ENCODE data around the gene MAGI1.
A peak's percentile ranks its signal among the peaks of the same experiment; 100 is the strongest.

The MAGI1 gene

DNA sequence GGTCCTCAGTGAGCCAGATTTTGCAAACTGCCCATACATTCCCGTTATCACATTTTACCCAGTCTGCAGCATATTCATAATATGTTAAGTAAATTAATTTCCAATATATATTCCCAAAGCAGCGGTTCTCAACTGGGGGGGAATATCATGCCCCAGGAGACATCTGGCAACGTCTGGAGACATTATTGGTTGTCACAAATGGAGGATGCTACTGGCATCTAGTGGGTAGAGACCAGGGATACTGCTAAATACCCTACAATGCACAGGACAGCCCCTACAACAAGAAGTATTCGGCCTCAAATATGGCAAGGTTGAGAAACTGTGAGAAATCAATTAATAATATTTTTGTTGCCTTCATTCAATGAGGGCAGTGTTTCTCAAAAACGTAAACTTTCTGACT lies 280.3 kb downstream of the MAGI1 start:
- ATAC-seq, result no peak
- TF ChIP-seq, protein P1, sequence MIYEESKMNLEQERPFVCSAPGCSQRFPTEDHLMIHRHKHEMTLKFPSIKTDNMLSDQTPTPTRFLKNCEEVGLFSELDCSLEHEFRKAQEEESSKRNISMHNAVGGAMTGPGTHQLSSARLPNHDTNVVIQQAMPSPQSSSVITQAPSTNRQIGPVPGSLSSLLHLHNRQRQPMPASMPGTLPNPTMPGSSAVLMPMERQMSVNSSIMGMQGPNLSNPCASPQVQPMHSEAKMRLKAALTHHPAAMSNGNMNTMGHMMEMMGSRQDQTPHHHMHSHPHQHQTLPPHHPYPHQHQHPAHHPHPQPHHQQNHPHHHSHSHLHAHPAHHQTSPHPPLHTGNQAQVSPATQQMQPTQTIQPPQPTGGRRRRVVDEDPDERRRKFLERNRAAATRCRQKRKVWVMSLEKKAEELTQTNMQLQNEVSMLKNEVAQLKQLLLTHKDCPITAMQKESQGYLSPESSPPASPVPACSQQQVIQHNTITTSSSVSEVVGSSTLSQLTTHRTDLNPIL (CRISPR knock-in tag; IDR thresholded peaks at IDR 0.05; ENCODE audit: low read depth), result no peak
- TF ChIP-seq ZNF70 (CRISPR knock-in tag; IDR thresholded peaks at IDR 0.05) (no peak), ZFP30 (CRISPR knock-in tag; IDR thresholded peaks at IDR 0.05) (no peak), CSDC2 (CRISPR knock-in tag; IDR thresholded peaks at IDR 0.05) (no peak), PPARA (CRISPR knock-in tag; IDR thresholded peaks at IDR 0.05; ENCODE audit: borderline replicate concordance) (no peak), ARNTL (CRISPR knock-in tag; IDR thresholded peaks at IDR 0.05; ENCODE audit: borderline replicate concordance, low read depth) (no peak), OSR1 (CRISPR knock-in tag; IDR thresholded peaks at IDR 0.05) (no peak), ZNF8 (CRISPR knock-in tag; IDR thresholded peaks at IDR 0.05) (no peak), ESRRG (CRISPR knock-in tag; IDR thresholded peaks at IDR 0.05) (no peak)
- TF ChIP-seq, protein P2, sequence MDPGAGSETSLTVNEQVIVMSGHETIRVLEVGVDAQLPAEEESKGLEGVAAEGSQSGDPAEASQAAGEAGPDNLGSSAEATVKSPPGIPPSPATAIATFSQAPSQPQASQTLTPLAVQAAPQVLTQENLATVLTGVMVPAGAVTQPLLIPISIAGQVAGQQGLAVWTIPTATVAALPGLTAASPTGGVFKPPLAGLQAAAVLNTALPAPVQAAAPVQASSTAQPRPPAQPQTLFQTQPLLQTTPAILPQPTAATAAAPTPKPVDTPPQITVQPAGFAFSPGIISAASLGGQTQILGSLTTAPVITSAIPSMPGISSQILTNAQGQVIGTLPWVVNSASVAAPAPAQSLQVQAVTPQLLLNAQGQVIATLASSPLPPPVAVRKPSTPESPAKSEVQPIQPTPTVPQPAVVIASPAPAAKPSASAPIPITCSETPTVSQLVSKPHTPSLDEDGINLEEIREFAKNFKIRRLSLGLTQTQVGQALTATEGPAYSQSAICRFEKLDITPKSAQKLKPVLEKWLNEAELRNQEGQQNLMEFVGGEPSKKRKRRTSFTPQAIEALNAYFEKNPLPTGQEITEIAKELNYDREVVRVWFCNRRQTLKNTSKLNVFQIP (CRISPR knock-in tag; IDR thresholded peaks at IDR 0.05; ENCODE audit: borderline replicate concordance, low read depth), result no peak
- TF ChIP-seq, protein P3, sequence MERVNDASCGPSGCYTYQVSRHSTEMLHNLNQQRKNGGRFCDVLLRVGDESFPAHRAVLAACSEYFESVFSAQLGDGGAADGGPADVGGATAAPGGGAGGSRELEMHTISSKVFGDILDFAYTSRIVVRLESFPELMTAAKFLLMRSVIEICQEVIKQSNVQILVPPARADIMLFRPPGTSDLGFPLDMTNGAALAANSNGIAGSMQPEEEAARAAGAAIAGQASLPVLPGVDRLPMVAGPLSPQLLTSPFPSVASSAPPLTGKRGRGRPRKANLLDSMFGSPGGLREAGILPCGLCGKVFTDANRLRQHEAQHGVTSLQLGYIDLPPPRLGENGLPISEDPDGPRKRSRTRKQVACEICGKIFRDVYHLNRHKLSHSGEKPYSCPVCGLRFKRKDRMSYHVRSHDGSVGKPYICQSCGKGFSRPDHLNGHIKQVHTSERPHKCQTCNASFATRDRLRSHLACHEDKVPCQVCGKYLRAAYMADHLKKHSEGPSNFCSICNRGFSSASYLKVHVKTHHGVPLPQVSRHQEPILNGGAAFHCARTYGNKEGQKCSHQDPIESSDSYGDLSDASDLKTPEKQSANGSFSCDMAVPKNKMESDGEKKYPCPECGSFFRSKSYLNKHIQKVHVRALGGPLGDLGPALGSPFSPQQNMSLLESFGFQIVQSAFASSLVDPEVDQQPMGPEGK (CRISPR knock-in tag; IDR thresholded peaks at IDR 0.05; ENCODE audit: borderline replicate concordance), result no peak
- TF ChIP-seq, protein P4, sequence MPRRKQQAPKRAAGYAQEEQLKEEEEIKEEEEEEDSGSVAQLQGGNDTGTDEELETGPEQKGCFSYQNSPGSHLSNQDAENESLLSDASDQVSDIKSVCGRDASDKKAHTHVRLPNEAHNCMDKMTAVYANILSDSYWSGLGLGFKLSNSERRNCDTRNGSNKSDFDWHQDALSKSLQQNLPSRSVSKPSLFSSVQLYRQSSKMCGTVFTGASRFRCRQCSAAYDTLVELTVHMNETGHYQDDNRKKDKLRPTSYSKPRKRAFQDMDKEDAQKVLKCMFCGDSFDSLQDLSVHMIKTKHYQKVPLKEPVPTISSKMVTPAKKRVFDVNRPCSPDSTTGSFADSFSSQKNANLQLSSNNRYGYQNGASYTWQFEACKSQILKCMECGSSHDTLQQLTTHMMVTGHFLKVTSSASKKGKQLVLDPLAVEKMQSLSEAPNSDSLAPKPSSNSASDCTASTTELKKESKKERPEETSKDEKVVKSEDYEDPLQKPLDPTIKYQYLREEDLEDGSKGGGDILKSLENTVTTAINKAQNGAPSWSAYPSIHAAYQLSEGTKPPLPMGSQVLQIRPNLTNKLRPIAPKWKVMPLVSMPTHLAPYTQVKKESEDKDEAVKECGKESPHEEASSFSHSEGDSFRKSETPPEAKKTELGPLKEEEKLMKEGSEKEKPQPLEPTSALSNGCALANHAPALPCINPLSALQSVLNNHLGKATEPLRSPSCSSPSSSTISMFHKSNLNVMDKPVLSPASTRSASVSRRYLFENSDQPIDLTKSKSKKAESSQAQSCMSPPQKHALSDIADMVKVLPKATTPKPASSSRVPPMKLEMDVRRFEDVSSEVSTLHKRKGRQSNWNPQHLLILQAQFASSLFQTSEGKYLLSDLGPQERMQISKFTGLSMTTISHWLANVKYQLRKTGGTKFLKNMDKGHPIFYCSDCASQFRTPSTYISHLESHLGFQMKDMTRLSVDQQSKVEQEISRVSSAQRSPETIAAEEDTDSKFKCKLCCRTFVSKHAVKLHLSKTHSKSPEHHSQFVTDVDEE (CRISPR knock-in tag; IDR thresholded peaks at IDR 0.05), result no peak

DNA sequence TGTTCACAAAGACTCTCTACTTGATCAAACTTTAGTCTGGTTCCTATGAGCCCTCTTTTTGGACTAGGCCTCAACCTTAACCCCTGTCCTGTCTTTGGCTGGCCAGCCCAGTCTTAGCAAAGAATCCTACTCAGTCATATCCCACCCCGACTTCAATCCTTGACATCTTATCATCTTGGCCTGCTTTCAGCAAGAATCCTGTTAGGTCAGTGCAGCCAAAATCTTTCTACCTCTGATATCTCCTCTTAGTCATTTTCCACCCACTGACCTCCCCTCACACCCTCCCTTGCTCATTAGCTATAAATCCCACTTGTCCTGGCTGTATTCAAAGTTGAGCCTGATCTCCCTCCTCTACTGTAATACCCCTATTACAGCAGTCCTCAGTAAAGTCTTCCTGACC lies 286.1 kb downstream of the MAGI1 start:
- ATAC-seq, result no peak
- TF ChIP-seq ZNF70 (CRISPR knock-in tag; IDR thresholded peaks at IDR 0.05) (no peak), CSDC2 (CRISPR knock-in tag; IDR thresholded peaks at IDR 0.05) (no peak), TCF4 (CRISPR knock-in tag; IDR thresholded peaks at IDR 0.05; ENCODE audit: borderline replicate concordance) (no peak), ESRRG (CRISPR knock-in tag; IDR thresholded peaks at IDR 0.05) (no peak), RARB (CRISPR knock-in tag; IDR thresholded peaks at IDR 0.05) (no peak)

DNA sequence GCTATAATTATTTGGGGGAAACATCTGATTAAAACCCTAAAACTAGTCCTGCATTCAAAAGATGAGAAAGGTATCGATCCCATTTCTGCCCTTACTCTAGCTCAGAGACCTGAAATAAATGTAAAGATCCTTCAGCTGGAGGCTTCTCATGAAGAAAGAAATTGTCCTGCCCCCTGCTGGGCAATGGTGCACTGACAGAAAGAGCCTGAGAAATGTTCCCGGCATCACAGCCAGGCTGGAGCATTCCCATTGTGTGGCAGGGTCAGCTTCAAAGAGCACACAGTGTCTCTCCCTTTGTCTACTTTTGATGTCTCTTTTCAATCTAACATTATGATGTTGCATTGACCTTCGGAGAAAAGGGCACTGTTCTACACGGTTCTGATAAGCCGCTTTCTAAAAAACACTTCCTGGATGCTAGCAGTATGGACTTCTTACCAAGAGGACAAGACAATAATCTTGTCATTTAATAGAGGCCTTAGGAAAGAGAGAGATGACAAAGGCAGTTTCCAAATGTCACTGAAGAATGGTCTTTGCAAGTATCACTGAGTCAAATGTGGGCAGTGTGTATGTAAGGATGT lies 287.5 kb downstream of the MAGI1 start:
- ATAC-seq, result peak; percentile 92
- TF ChIP-seq TOX (CRISPR knock-in tag; IDR thresholded peaks at IDR 0.05; ENCODE audit: borderline replicate concordance) (no peak), ZNF565 (CRISPR knock-in tag; conservative IDR thresholded peaks at IDR 0.05; ENCODE audit: low read depth) (no peak), TCF4 (CRISPR knock-in tag; IDR thresholded peaks at IDR 0.05; ENCODE audit: borderline replicate concordance) (no peak)

DNA sequence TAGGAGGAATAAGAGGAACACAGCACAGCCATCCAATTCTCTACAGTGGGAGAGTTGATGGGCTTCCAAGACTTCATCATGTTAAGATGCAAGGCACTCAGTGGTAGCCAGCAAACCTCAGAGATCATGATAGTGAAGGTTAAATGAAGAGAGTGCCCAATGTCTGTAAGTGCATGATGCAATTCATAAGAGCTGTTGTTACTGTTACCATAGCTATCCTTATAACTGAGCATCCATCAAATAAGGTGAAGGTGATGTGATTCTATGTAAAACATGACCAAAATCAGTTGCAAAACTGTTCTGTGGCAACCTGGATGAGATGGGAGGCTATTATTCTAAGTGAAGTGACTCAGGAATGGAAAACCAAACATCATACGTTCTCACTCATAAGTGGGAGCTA lies 289.7 kb downstream of the MAGI1 start:
- TF ChIP-seq ZFP30 (CRISPR knock-in tag; IDR thresholded peaks at IDR 0.05) (no peak), ISL1 (CRISPR knock-in tag; IDR thresholded peaks at IDR 0.05) (no peak), BACH2 (CRISPR knock-in tag; IDR thresholded peaks at IDR 0.05; ENCODE audit: borderline replicate concordance) (no peak), RARB (CRISPR knock-in tag; IDR thresholded peaks at IDR 0.05) (no peak)
- ATAC-seq, result no peak

DNA sequence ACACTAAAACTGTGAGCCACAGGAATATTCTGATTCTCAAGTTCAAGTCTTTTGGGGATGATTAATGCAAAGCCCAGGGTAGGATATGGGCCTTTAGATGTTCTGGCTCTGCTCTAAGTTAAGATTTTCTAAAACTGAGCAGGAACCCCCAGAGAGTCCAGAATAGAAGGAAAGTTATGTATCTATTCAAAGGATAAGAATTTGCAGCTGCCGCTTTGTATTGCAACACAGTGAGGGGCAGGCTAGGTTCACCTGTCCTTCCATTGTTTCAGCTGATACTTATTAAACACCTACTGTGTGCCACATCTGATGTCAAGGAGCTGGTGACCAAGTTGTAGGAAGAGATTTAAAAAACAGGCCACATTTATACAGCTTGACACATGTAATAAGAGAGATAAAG lies 290.4 kb downstream of the MAGI1 start:
- TF ChIP-seq, protein P3 (CRISPR knock-in tag; IDR thresholded peaks at IDR 0.05; ENCODE audit: borderline replicate concordance), result no peak
- TF ChIP-seq SNAI2 (CRISPR knock-in tag; IDR thresholded peaks at IDR 0.05) (no peak), PPARA (CRISPR knock-in tag; IDR thresholded peaks at IDR 0.05; ENCODE audit: borderline replicate concordance) (no peak), TOX (CRISPR knock-in tag; IDR thresholded peaks at IDR 0.05; ENCODE audit: borderline replicate concordance) (no peak), OSR1 (CRISPR knock-in tag; IDR thresholded peaks at IDR 0.05) (no peak), RARB (CRISPR knock-in tag; IDR thresholded peaks at IDR 0.05) (no peak), ARNTL (CRISPR knock-in tag; IDR thresholded peaks at IDR 0.05; ENCODE audit: borderline replicate concordance, low read depth) (no peak)

More for the DNA sequence above, 290.4 kb downstream of the MAGI1 start:
- no peak for ATAC-seq
